ENCODE measurements around the gene SCAI. TPM values are rescaled to one million over a fixed set of nuclear protein-coding genes. Genes with fewer than 3 reads are reported as not detected.
"Not testable (repeated sequence)": the region's sequence is repeated elsewhere in the genome, so short reads cannot be mapped to it uniquely, and the experiment has no call there.

SCAI gene
- polyA plus RNA-seq, 1 donor = 6.9 TPM

DNA sequence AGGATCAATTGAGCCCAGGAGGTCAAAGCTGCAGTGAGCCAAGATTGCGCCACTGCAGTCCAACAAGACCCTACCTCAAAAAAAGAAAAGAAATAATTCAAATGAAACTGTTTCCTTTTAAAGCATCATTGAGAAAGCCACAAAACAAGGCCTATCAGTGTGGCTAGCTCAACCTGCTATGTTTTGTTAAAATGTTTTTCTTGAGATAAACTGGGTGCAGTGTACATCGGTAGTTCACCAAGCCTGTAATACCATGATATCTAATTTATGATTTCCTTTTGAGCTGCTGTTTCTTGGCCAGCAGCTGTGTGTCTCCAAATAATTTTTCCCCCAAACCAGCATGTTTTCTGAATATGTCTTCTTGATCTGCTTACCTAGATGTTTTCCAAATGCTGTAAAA, 105.2 kb downstream of the SCAI start:
- no peaks in the 10 kb centered on the region for H3K4me1 ChIP-seq (ENCODE audit: control insufficient read depth, insufficient read depth, low read length)
- H3K36me3 ChIP-seq (ENCODE audit: control insufficient read depth, insufficient read depth, low read length) = no peaks in the 10 kb centered on the region
- H3K27me3 ChIP-seq (ENCODE audit: control insufficient read depth, insufficient read depth, low read length) = no peaks in the 10 kb centered on the region
- no peak overlapping the region for H3K27ac ChIP-seq (ENCODE audit: low read length)
- H3K4me3 ChIP-seq (ENCODE audit: low read length) = no peak overlapping the region
- no peaks in the 10 kb centered on the region for H3K9me3 ChIP-seq (ENCODE audit: control insufficient read depth, low read depth, low read length)
- no CpG with 5 or more reads among the region's 2 CpGs for WGBS (ENCODE audit: insufficient coverage, low lambda C conversion rate)
- DNase-seq = no peak

DNA sequence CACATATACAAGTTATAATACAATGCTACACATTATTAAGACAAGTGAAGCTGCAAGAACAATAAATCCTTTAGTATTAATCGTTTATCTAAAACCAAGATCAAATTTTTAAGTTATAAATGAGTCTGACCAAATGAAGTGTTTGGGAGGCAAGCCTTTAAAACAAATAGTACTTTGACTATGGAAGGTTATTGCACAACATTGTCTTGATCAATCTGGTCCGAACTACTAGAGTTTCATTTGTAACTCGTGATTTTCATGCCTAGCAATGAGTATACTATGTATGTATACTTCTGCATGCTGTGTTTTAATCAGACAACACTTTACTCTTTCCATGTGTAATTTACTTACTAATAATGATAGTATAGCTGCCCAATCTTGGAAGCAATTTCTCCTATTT, 115.3 kb downstream of the SCAI start:
- H3K4me1 ChIP-seq (ENCODE audit: control insufficient read depth, insufficient read depth, low read length) = no peaks in the 10 kb centered on the region
- no peak for DNase-seq
- WGBS (ENCODE audit: insufficient coverage, low lambda C conversion rate) = 100% methylated on average over 2 of the region's 3 CpGs
- H3K9me3 ChIP-seq (ENCODE audit: control insufficient read depth, low read depth, low read length) = no peaks in the 10 kb centered on the region
- no peak overlapping the region for H3K27ac ChIP-seq (ENCODE audit: low read length)
- peaks cover 7% of the 10 kb centered on the region for H3K36me3 ChIP-seq (ENCODE audit: control insufficient read depth, insufficient read depth, low read length)
- no peaks in the 10 kb centered on the region for H3K27me3 ChIP-seq (ENCODE audit: control insufficient read depth, insufficient read depth, low read length)
- H3K4me3 ChIP-seq (ENCODE audit: low read length) = no peak overlapping the region

DNA sequence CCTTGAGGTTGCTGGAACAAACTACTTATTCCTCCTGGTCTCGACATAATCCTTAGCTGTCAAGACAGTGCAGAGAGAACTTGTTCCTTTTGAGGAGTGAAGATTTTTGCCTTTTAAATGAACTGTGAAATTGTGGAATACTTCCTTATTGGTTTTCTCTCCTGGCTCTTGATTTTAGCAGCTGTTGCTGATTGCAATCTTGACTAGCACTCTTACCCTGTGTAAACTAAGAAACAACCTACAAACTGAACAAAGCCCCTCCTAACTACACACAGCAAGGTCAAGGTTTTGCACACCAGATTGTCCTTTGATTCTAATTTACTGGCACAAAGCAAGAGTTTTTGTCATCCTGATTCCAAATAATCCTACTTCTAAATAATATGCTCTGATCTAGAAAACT, 118.4 kb downstream of the SCAI start:
- Histone ChIP-seq H3K9me3 (ENCODE audit: control insufficient read depth, low read depth, low read length) (peaks cover 5% of the 10 kb centered on the region), H3K27ac (ENCODE audit: low read length) (no peak overlapping the region), H3K36me3 (ENCODE audit: control insufficient read depth, insufficient read depth, low read length) (peaks cover 10% of the 10 kb centered on the region), H3K27me3 (ENCODE audit: control insufficient read depth, insufficient read depth, low read length) (no peaks in the 10 kb centered on the region), H3K4me1 (ENCODE audit: control insufficient read depth, insufficient read depth, low read length) (no peaks in the 10 kb centered on the region), H3K4me3 (ENCODE audit: low read length) (no peak overlapping the region)
- no peak for DNase-seq
- no CpG with 5 or more reads among the region's 1 CpG for WGBS (ENCODE audit: insufficient coverage, low lambda C conversion rate)

DNA sequence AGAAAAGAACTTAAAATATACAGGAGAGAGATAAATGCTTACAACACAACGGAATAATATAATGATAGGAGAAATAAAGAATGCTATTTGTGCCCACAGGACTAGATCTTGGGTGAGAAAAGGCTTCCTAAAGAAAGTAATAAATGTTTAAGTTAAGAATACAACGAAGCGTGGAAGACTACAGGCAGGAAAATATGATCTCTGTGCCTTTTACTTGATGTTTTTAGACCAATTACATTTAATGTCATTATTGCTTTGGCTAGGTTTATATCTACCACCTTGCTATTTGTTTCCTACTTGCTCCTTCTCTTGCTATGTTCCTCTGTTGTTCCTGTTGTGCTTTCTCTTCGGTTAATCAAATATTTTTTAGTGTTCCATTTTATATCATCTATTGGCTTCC, 122.3 kb downstream of the SCAI start:
- Histone ChIP-seq H3K4me3 (ENCODE audit: low read length) (no peak overlapping the region), H3K36me3 (ENCODE audit: control insufficient read depth, insufficient read depth, low read length) (peaks cover 7% of the 10 kb centered on the region), H3K9me3 (ENCODE audit: control insufficient read depth, low read depth, low read length) (peaks cover 5% of the 10 kb centered on the region), H3K4me1 (ENCODE audit: control insufficient read depth, insufficient read depth, low read length) (no peaks in the 10 kb centered on the region), H3K27me3 (ENCODE audit: control insufficient read depth, insufficient read depth, low read length) (no peaks in the 10 kb centered on the region), H3K27ac (ENCODE audit: low read length) (no peak overlapping the region)
- DNase-seq = no peak
- whole genome bisulfite sequencing (ENCODE audit: insufficient coverage, low lambda C conversion rate) = 100% methylated on average over 2 of the region's 4 CpGs

DNA sequence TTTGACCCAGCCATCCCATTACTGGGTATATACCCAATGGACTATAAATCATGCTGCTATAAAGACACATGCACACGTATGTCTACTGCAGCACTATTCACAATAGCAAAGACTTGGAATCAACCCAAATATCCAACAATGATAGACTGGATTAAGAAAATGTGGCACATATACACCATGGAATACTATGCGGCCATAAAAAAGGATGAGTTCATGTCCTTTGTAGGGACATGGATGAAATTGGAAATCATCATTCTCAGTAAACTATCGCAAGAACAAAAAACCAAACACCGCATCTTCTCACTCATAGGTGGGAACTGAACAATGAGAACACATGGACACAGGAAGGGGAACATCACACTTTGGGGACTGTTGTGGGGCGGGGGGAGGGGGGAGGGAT, 127.7 kb downstream of the SCAI start:
- WGBS (ENCODE audit: insufficient coverage, low lambda C conversion rate) = no CpG with 5 or more reads among the region's 5 CpGs
- not testable (repeated sequence) for H3K36me3 ChIP-seq (ENCODE audit: control insufficient read depth, insufficient read depth, low read length); H3K4me1 ChIP-seq (ENCODE audit: control insufficient read depth, insufficient read depth, low read length); H3K27me3 ChIP-seq (ENCODE audit: control insufficient read depth, insufficient read depth, low read length); H3K27ac ChIP-seq (ENCODE audit: low read length); H3K9me3 ChIP-seq (ENCODE audit: control insufficient read depth, low read depth, low read length); DNase-seq; H3K4me3 ChIP-seq (ENCODE audit: low read length)

DNA sequence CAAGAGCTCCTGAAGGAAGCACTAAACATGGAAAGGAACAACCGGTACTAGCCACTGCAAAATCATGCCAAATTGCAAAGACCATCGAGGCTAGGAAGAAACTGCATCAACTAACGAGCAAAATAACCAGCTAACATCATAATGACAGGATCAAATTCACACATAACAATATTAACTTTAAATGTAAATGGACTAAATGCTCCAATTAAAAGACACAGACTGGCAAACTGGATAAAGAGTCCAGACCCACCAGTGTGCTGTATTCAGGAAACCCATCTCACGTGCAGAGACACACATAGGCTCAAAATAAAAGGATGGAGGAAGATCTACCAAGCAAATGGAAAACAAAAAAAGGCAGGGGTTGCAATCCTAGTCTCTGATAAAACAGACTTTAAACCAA, 131.3 kb downstream of the SCAI start:
- not testable (repeated sequence) for H3K4me3 ChIP-seq (ENCODE audit: low read length); DNase-seq; H3K4me1 ChIP-seq (ENCODE audit: control insufficient read depth, insufficient read depth, low read length); H3K36me3 ChIP-seq (ENCODE audit: control insufficient read depth, insufficient read depth, low read length); H3K9me3 ChIP-seq (ENCODE audit: control insufficient read depth, low read depth, low read length); H3K27me3 ChIP-seq (ENCODE audit: control insufficient read depth, insufficient read depth, low read length); H3K27ac ChIP-seq (ENCODE audit: low read length)
- no CpG with 5 or more reads among the region's 4 CpGs for WGBS (ENCODE audit: insufficient coverage, low lambda C conversion rate)

DNA sequence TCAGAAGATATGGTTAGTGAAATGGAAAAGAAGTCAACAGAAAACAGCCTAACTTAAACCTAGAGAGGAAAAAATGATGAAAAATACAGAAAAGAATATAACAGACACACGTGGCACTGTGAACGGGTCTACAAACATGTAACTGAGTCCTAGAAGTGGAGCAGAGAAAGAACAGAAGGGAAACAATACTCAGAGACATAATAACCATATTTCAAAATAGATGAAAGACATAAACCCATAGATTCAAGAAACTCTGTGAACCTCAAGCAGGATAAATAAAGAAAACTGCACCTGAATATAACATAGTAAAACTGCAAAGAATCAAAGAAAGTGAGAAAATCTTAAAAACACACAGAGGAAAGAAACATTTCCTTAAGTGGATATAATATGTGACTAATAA, 134.7 kb downstream of the SCAI start:
- H3K4me1 ChIP-seq (ENCODE audit: control insufficient read depth, insufficient read depth, low read length) = no peaks in the 10 kb centered on the region
- DNase-seq = no peak
- H3K9me3 ChIP-seq (ENCODE audit: control insufficient read depth, low read depth, low read length) = peaks cover 9% of the 10 kb centered on the region
- H3K27ac ChIP-seq (ENCODE audit: low read length) = no peak overlapping the region
- WGBS (ENCODE audit: insufficient coverage, low lambda C conversion rate) = 100% methylated on average over 2 of the region's 2 CpGs
- no peak overlapping the region for H3K4me3 ChIP-seq (ENCODE audit: low read length)
- no peaks in the 10 kb centered on the region for H3K27me3 ChIP-seq (ENCODE audit: control insufficient read depth, insufficient read depth, low read length)
- H3K36me3 ChIP-seq (ENCODE audit: control insufficient read depth, insufficient read depth, low read length) = no peaks in the 10 kb centered on the region

DNA sequence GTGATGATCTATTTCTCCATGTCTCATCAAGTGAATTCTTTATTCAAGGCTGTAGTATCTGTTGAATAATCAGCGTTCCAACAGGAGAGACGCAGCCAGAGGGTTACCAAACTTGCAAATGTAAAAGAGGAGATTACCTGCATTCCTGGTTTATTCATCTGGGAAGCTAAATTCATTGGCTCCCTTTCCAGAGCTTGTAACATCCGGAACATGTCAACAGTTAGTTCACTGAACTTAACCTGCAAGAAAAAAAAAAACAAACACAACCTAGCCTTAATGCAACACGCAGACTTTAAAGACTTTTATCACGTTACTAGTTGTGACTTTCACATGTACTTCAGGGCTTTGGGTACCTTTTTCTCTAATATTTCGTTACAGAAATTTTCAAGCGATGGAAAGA, 140.0 kb downstream of the SCAI start:
- Histone ChIP-seq H3K36me3 (ENCODE audit: control insufficient read depth, insufficient read depth, low read length) (peaks cover 3% of the 10 kb centered on the region), H3K27ac (ENCODE audit: low read length) (no peak overlapping the region), H3K27me3 (ENCODE audit: control insufficient read depth, insufficient read depth, low read length) (no peaks in the 10 kb centered on the region), H3K4me1 (ENCODE audit: control insufficient read depth, insufficient read depth, low read length) (no peaks in the 10 kb centered on the region), H3K9me3 (ENCODE audit: control insufficient read depth, low read depth, low read length) (no peaks in the 10 kb centered on the region), H3K4me3 (ENCODE audit: low read length) (no peak overlapping the region)
- no peak for DNase-seq
- 100% methylated on average over 3 of the region's 7 CpGs for WGBS (ENCODE audit: insufficient coverage, low lambda C conversion rate)

DNA sequence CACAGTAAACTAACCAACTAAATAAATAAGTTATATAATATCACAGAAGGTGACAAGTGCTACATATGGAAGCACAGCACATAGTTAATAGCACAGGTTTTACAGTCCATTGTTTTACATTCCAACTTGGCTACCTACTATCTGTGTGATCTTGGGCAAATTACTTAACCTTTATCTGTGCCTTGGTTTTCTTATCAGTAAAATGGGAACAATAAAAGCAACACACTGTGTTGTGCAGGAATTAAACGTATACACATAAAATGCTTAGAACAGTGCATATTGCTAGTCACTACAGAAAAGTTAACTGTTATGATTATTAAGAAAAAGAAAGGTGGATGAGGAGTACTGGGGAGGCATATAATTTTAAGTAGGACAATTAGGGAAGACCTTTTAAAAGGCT, 159.6 kb downstream of the SCAI start:
- no CpG with 5 or more reads among the region's 1 CpG for WGBS (ENCODE audit: insufficient coverage, low lambda C conversion rate)
- no peaks in the 10 kb centered on the region for H3K9me3 ChIP-seq (ENCODE audit: control insufficient read depth, low read depth, low read length)
- H3K27me3 ChIP-seq (ENCODE audit: control insufficient read depth, insufficient read depth, low read length) = no peaks in the 10 kb centered on the region
- DNase-seq = no peak
- no peaks in the 10 kb centered on the region for H3K4me1 ChIP-seq (ENCODE audit: control insufficient read depth, insufficient read depth, low read length)
- H3K36me3 ChIP-seq (ENCODE audit: control insufficient read depth, insufficient read depth, low read length) = peaks cover 5% of the 10 kb centered on the region
- no peak overlapping the region for H3K4me3 ChIP-seq (ENCODE audit: low read length)
- no peak overlapping the region for H3K27ac ChIP-seq (ENCODE audit: low read length)

DNA sequence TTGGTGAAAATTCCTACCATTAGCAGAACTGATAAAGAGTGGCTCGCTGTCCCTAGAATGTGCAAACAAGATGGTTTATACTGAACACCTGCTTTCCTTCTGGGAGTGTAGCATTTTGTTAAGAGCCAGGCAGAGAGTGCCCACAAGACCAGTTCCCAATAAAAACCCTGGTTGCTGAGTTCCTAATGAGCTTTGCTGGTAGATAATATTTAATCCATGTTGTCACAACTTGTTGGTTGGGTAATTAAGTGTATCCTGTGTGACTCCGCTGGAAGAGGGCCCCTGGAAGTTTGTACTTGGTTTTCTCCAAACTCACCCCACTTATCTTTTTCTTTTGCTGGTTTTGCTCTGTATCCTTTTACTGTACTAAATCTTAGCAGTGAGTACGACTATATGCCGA, 162.9 kb downstream of the SCAI start:
- Histone ChIP-seq H3K4me1 (ENCODE audit: control insufficient read depth, insufficient read depth, low read length) (no peaks in the 10 kb centered on the region), H3K27me3 (ENCODE audit: control insufficient read depth, insufficient read depth, low read length) (no peaks in the 10 kb centered on the region), H3K36me3 (ENCODE audit: control insufficient read depth, insufficient read depth, low read length) (peaks cover 6% of the 10 kb centered on the region), H3K9me3 (ENCODE audit: control insufficient read depth, low read depth, low read length) (no peaks in the 10 kb centered on the region), H3K4me3 (ENCODE audit: low read length) (no peak overlapping the region), H3K27ac (ENCODE audit: low read length) (no peak overlapping the region)
- peak; percentile 12 to 40 for DNase-seq
- 40% methylated on average over 1 of the region's 4 CpGs for WGBS (ENCODE audit: insufficient coverage, low lambda C conversion rate)

DNA sequence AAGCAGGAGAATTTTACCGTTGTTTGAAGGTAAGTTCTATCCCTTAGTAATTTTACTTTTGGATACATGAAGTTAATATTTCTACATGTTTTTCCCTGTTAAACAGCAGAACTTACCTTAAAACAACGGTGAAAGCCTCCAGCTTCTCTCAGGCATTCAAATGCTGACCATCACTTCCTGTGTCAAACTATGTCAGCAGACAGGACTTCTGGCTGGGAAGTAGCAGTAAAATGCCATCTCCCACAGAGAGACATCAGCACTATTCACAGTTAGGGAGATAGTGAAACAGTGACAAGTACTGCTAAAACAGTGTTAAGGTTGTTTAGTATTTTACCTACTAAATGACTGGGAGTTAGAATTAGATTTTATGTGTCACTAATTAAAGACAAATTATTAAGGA, 168.2 kb downstream of the SCAI start:
- Histone ChIP-seq H3K36me3 (ENCODE audit: control insufficient read depth, insufficient read depth, low read length) (peaks cover 11% of the 10 kb centered on the region), H3K27ac (ENCODE audit: low read length) (no peak overlapping the region), H3K4me1 (ENCODE audit: control insufficient read depth, insufficient read depth, low read length) (no peaks in the 10 kb centered on the region), H3K27me3 (ENCODE audit: control insufficient read depth, insufficient read depth, low read length) (no peaks in the 10 kb centered on the region), H3K4me3 (ENCODE audit: low read length) (no peak overlapping the region), H3K9me3 (ENCODE audit: control insufficient read depth, low read depth, low read length) (no peaks in the 10 kb centered on the region)
- WGBS (ENCODE audit: insufficient coverage, low lambda C conversion rate) = no CpG with 5 or more reads among the region's 2 CpGs
- no peak for DNase-seq
